Naive thymus-derived CD8-positive, alpha-beta T cell (primary cell): ENCODE data around the gene EBF3. TPM values are rescaled to one million over a fixed set of nuclear protein-coding genes. Genes with fewer than 3 reads are reported as not detected.
A peak's percentile ranks its signal among the peaks of the same experiment; 100 is the strongest.

Source experiments
- ATAC-seq, 2 donors: fragments of 150-1000 bp; cut with Tn5 transposase in 1 of 2; sonication (Bioruptor Pico), chemical (Tn5 transposase) in 1 of 2; 1 replicate in 1 of 2; 2 replicates in 1 of 2; pipeline ENCODE4 v1.10.0; 2021; ENCODE audit warnings: mild to moderate bottlenecking in 2 of 2, moderate library complexity in 2 of 2
- POLR2A ChIA-PET: fragments of 350-600 bp; sonication (Branson Sonifier 250); formaldehyde crosslinking; loops from one replicate; lab custom pipeline; 2021; ENCODE audit warnings: antibody characterized with exemption; lab: Charles Lee
- DNase-seq, 10 donors: peaks; one replicate each; pipeline versions ENCODE4 v3.0.0 to v3.0.0-alpha.2; 2020 to 2022
- H3K27ac Mint-ChIP-seq, 10 donors: one replicate each; pipeline ENCODE4 v1.8.0; 2020 to 2022; ENCODE audit warnings: mild to moderate bottlenecking in 10 of 10, mixed read lengths in 10 of 10, moderate library complexity in 4 of 10, inconsistent platforms in 1 of 10
- H3K27me3 Mint-ChIP-seq, 5 donors: one replicate each; pipeline ENCODE4 v1.8.0; 2021 to 2022; ENCODE audit warnings: mixed read lengths in 5 of 5
- H3K36me3 Mint-ChIP-seq, 3 donors: one replicate each; pipeline ENCODE4 v1.8.0; 2020 to 2022; ENCODE audit warnings: mixed read lengths in 3 of 3, mild to moderate bottlenecking in 2 of 3, inconsistent platforms in 1 of 3
- H3K4me1 Mint-ChIP-seq, 4 donors: one replicate each; pipeline ENCODE4 v1.8.0; 2021 to 2022; ENCODE audit warnings: mixed read lengths in 4 of 4
- H3K4me3 Mint-ChIP-seq, 10 donors: one replicate each; pipeline ENCODE4 v1.8.0; 2020 to 2022; ENCODE audit warnings: mild to moderate bottlenecking in 10 of 10, mixed read lengths in 10 of 10, moderate library complexity in 6 of 10, inconsistent platforms in 1 of 10
- H3K9me3 Mint-ChIP-seq, 9 donors: one replicate each; pipeline ENCODE4 v1.8.0; 2020 to 2022; ENCODE audit warnings: mixed read lengths in 9 of 9, mild to moderate bottlenecking in 3 of 9, inconsistent platforms in 1 of 9, moderate library complexity in 1 of 9
- polyA plus RNA-seq, 3 donors: library from polyadenylated mRNA; unstranded; fragments of 300-500 nt; fragmentation: Illumina TruSeq; gene quantifications; one replicate each; pipeline ENCODE4 v1.2.3, GENCODE V29; 2021
- total RNA-seq, 8 experiments: library from RNA in 2 of 8; stranded (reverse) in 2 of 8; gene quantifications; one replicate each; pipeline ENCODE4 v1.2.3 and lab custom pipeline; 2021 to 2026

Gene EBF3
- total and polyA plus RNA-seq, 5 experiments from 2014 or later, result not detected

- Mint-ChIP-seq H3K36me3 (peaks cover 3 to 16% (median 3%) of the 10 kb centered on the region in 3 donors), H3K4me3 (no peak overlapping the region), H3K4me1 (no peaks in the 10 kb centered on the region), H3K27me3 (peaks cover 0 to 18% (median 11%) of the 10 kb centered on the region in 5 donors), H3K27ac (no peak overlapping the region), H3K9me3 (peaks cover 4 to 21% (median 12%) of the 10 kb centered on the region in 9 donors)
- ATAC-seq, result no peak
- DNase-seq, result no peak
- POLR2A ChIA-PET, result no interaction called here
These were observed 152.9 kb downstream of the EBF3 start for GRCh38 chr10:129811208-129811607.

GRCh38 chr10:129809841-129810240 is 154.2 kb downstream of the EBF3 start:
- POLR2A ChIA-PET, result no interaction called here
- Mint-ChIP-seq H3K27ac (no peak overlapping the region), H3K27me3 (peaks cover 0 to 13% (median 10%) of the 10 kb centered on the region in 5 donors), H3K36me3 (peaks cover 3 to 16% (median 7%) of the 10 kb centered on the region in 3 donors), H3K4me1 (no peaks in the 10 kb centered on the region), H3K4me3 (no peak overlapping the region), H3K9me3 (peaks cover 5 to 30% (median 22%) of the 10 kb centered on the region in 9 donors)
- DNase-seq (no peak), ATAC-seq (no peak)

GRCh38 chr10:129809431-129809830 is 154.6 kb downstream of the EBF3 start:
- POLR2A ChIA-PET, result no interaction called here
- peaks cover 3 to 18% (median 8%) of the 10 kb centered on the region in 3 donors for H3K36me3 Mint-ChIP-seq
- no peak overlapping the region for H3K4me3 Mint-ChIP-seq
- no peak for DNase-seq
- ATAC-seq, result no peak
- H3K27me3 Mint-ChIP-seq, result peaks cover 0 to 13% (median 10%) of the 10 kb centered on the region in 5 donors
- no peaks in the 10 kb centered on the region for H3K4me1 Mint-ChIP-seq
- H3K9me3 Mint-ChIP-seq, result peaks cover 6 to 34% (median 25%) of the 10 kb centered on the region in 9 donors
- H3K27ac Mint-ChIP-seq, result no peak overlapping the region

- ATAC-seq (no peak), DNase-seq (no peak)
- Mint-ChIP-seq H3K4me1 (no peaks in the 10 kb centered on the region), H3K36me3 (peaks cover 5 to 29% (median 13%) of the 10 kb centered on the region in 3 donors), H3K27me3 (peaks cover 0 to 13% (median 10%) of the 10 kb centered on the region in 5 donors), H3K9me3 (peaks cover 12 to 43% (median 36%) of the 10 kb centered on the region in 9 donors), H3K27ac (no peak overlapping the region), H3K4me3 (no peak overlapping the region)
- POLR2A ChIA-PET, result no interaction called here
These were observed 155.7 kb downstream of the EBF3 start for GRCh38 chr10:129808092-129808983.

- no peaks in the 10 kb centered on the region for H3K4me1 Mint-ChIP-seq
- H3K27ac Mint-ChIP-seq, result no peak overlapping the region
- no peak overlapping the region for H3K4me3 Mint-ChIP-seq
- peaks cover 0 to 12% (median 10%) of the 10 kb centered on the region in 5 donors for H3K27me3 Mint-ChIP-seq
- peaks cover 12 to 53% (median 44%) of the 10 kb centered on the region in 9 donors for H3K9me3 Mint-ChIP-seq
- DNase-seq (no peak), ATAC-seq (no peak)
- H3K36me3 Mint-ChIP-seq, result peaks cover 5 to 30% (median 13%) of the 10 kb centered on the region in 3 donors
- POLR2A ChIA-PET, result no interaction called here
These were observed 156.9 kb downstream of the EBF3 start for GRCh38 chr10:129807211-129807610.

GRCh38 chr10:129800796-129801340 is 163.2 kb downstream of the EBF3 start:
- ATAC-seq, result no peak
- POLR2A ChIA-PET, result no interaction called here
- Mint-ChIP-seq H3K4me3 (no peak overlapping the region), H3K9me3 (peaks cover 16 to 81% (median 47%) of the 10 kb centered on the region in 9 donors), H3K27me3 (peaks cover 0 to 8% (median 5%) of the 10 kb centered on the region in 5 donors), H3K4me1 (no peaks in the 10 kb centered on the region), H3K27ac (no peak overlapping the region), H3K36me3 (peaks cover 2 to 30% (median 12%) of the 10 kb centered on the region in 3 donors)
- DNase-seq, result no peak

GRCh38 chr10:129799942-129800341 is 164.1 kb downstream of the EBF3 start:
- ATAC-seq (no peak), DNase-seq (no peak)
- H3K27me3 Mint-ChIP-seq, result peaks cover 0 to 8% (median 5%) of the 10 kb centered on the region in 5 donors
- H3K9me3 Mint-ChIP-seq, result peaks cover 16 to 80% (median 47%) of the 10 kb centered on the region in 9 donors
- H3K36me3 Mint-ChIP-seq, result peaks cover 2 to 38% (median 9%) of the 10 kb centered on the region in 3 donors
- POLR2A ChIA-PET, result no interaction called here
- no peaks in the 10 kb centered on the region for H3K4me1 Mint-ChIP-seq
- no peak overlapping the region for H3K27ac Mint-ChIP-seq
- no peak overlapping the region for H3K4me3 Mint-ChIP-seq

- DNase-seq, result no peak
- peaks cover 0 to 4% (median 0%) of the 10 kb centered on the region in 5 donors for H3K27me3 Mint-ChIP-seq
- no peak overlapping the region for H3K27ac Mint-ChIP-seq
- POLR2A ChIA-PET, result no interaction called here
- peaks cover 2 to 37% (median 2%) of the 10 kb centered on the region in 3 donors for H3K36me3 Mint-ChIP-seq
- H3K4me1 Mint-ChIP-seq, result no peaks in the 10 kb centered on the region
- H3K9me3 Mint-ChIP-seq, result peaks cover 10 to 79% (median 38%) of the 10 kb centered on the region in 9 donors
- ATAC-seq, result no peak
- H3K4me3 Mint-ChIP-seq, result no peak overlapping the region
These were observed 167.2 kb downstream of the EBF3 start for GRCh38 chr10:129796710-129797420.

GRCh38 chr10:129793996-129794395 is 170.1 kb downstream of the EBF3 start:
- peaks cover 15 to 94% (median 51%) of the 10 kb centered on the region in 9 donors for H3K9me3 Mint-ChIP-seq
- peaks cover 0 to 2% (median 0%) of the 10 kb centered on the region in 5 donors for H3K27me3 Mint-ChIP-seq
- no peak overlapping the region for H3K4me3 Mint-ChIP-seq
- no peak for DNase-seq
- no peaks in the 10 kb centered on the region for H3K4me1 Mint-ChIP-seq
- no peak overlapping the region for H3K27ac Mint-ChIP-seq
- POLR2A ChIA-PET, result no interaction called here
- H3K36me3 Mint-ChIP-seq, result peaks cover 2 to 44% (median 5%) of the 10 kb centered on the region in 3 donors
- ATAC-seq, result no peak

GRCh38 chr10:129793479-129793878 is 170.6 kb downstream of the EBF3 start:
- Mint-ChIP-seq H3K9me3 (peaks cover 10 to 93% (median 46%) of the 10 kb centered on the region in 9 donors), H3K27me3 (no peaks in the 10 kb centered on the region), H3K36me3 (peaks cover 2 to 44% (median 5%) of the 10 kb centered on the region in 3 donors), H3K27ac (no peak overlapping the region), H3K4me3 (no peak overlapping the region), H3K4me1 (no peaks in the 10 kb centered on the region)
- POLR2A ChIA-PET, result no interaction called here
- DNase-seq, result no peak
- ATAC-seq, result no peak

- no peak overlapping the region for H3K4me3 Mint-ChIP-seq
- peak overlapping the region in 1 of 10 donors; percentile 25 for H3K27ac Mint-ChIP-seq
- no peaks in the 10 kb centered on the region for H3K4me1 Mint-ChIP-seq
- H3K36me3 Mint-ChIP-seq, result peaks cover 2 to 44% (median 3%) of the 10 kb centered on the region in 3 donors
- peaks cover 8 to 89% (median 41%) of the 10 kb centered on the region in 9 donors for H3K9me3 Mint-ChIP-seq
- ATAC-seq, result no peak
- DNase-seq, result no peak
- H3K27me3 Mint-ChIP-seq, result no peaks in the 10 kb centered on the region
- POLR2A ChIA-PET, result no interaction called here
These were observed 171.2 kb downstream of the EBF3 start for GRCh38 chr10:129792864-129793263.

GRCh38 chr10:129792141-129792540 is 171.9 kb downstream of the EBF3 start:
- no peak overlapping the region for H3K27ac Mint-ChIP-seq
- no peak overlapping the region for H3K4me3 Mint-ChIP-seq
- no peak for DNase-seq
- no peaks in the 10 kb centered on the region for H3K4me1 Mint-ChIP-seq
- POLR2A ChIA-PET, result no interaction called here
- H3K36me3 Mint-ChIP-seq, result peaks cover 2 to 50% (median 3%) of the 10 kb centered on the region in 3 donors
- no peaks in the 10 kb centered on the region for H3K27me3 Mint-ChIP-seq
- peaks cover 8 to 91% (median 47%) of the 10 kb centered on the region in 9 donors for H3K9me3 Mint-ChIP-seq
- ATAC-seq, result no peak
